ENCODE results near the gene KLK2. TPM values are rescaled to one million over a fixed set of nuclear protein-coding genes. Genes with fewer than 3 reads are reported as not detected.

Gene KLK2
- not detected for total RNA-seq

DNA sequence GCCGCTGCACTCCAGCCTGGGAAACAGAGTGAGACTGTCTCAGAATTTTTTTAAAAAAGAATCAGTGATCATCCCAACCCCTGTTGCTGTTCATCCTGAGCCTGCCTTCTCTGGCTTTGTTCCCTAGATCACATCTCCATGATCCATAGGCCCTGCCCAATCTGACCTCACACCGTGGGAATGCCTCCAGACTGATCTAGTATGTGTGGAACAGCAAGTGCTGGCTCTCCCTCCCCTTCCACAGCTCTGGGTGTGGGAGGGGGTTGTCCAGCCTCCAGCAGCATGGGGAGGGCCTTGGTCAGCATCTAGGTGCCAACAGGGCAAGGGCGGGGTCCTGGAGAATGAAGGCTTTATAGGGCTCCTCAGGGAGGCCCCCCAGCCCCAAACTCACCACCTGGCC is at the start of gene KLK2:
KLK2 (plus strand) TSS at position 384 of the 400 bp plus-strand sequence. CDS start 35 bp downstream, outside the sequence.
- Mint-ChIP-seq H3K4me1 (no peaks in the 10 kb centered on the region), H3K27me3 (peaks cover 14% of the 10 kb centered on the region), H3K36me3 (ENCODE audit: low read depth) (no peaks in the 10 kb centered on the region), H3K27ac (no peak within 1 kb of the TSS), H3K4me3 (no peak within 1 kb of the TSS), H3K9me3 (no peaks in the 10 kb centered on the region)
- ChIA-PET CTCF (no interaction called here), POLR2A (no interaction called here)
- no peak for DNase-seq

DNA sequence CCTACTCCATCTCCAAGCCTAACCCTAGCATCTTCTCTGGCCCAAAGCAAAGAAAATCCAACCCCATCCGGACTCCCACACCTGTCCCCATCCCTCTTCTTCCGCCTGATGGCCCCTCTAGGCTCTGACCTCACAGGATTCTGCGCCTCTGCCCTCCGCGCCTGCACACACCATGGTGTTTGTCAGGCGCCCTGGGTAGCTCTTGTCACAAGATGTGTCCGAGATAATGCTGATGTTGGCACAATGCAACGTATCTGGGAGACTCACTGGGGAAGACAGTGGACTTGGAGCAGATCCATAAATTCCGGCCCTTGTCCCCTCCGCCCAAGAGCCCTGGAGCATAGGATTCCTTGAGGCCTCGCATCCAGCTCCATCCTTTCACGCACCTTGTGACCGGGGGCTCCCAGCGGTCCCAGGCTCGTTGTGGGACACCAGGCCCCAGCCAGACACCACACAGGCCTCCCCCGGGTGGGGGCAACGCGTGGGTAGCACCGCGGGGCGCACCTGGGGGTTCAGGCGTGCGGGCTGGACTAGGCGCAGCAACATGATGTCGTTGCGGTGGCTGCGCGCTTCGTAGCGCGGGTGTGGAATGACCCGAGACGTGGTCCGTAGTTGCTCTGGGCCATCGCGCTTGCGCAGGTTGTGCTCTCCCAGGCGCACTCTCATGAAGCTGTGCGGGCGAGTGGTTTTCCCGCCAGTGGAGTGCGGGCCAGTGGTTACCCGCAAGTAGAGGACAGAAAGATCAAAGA is 46.6 kb upstream of the KLK2 start:
- Mint-ChIP-seq H3K27me3 (peaks cover 15% of the 10 kb centered on the region), H3K27ac (no peak overlapping the region), H3K9me3 (no peaks in the 10 kb centered on the region), H3K4me3 (no peak overlapping the region), H3K36me3 (ENCODE audit: low read depth) (no peaks in the 10 kb centered on the region), H3K4me1 (no peaks in the 10 kb centered on the region)
- ChIA-PET CTCF (no interaction called here), POLR2A (no interaction called here)
- no peak for DNase-seq

DNA sequence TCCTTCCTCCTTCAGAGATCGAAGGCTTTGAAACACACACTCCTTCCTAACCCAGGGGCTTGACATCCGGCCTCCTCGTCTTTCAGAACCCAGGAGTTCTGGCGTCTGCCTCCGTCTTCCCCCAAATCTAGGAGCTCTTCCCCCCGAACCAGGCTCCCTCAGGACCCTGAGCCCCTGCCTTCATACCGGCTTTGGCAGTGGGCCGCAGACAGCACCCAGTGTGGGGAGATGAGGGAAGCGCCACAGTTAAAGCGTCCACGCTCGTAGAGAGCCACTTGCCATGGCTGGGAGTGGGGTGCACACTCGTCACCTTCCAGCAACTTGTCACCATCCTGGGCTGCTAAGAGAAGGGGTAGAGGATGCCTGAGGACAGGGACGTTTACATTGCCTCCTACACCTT is 45.8 kb upstream of the KLK2 start:
- DNase-seq = no peak
- Mint-ChIP-seq H3K36me3 (ENCODE audit: low read depth) (no peaks in the 10 kb centered on the region), H3K27ac (no peak overlapping the region), H3K9me3 (no peaks in the 10 kb centered on the region), H3K4me3 (no peak overlapping the region), H3K27me3 (peaks cover 8% of the 10 kb centered on the region), H3K4me1 (no peaks in the 10 kb centered on the region)
- ChIA-PET CTCF (interaction anchor here (0.6 kb wide), 1 partner anchor 529 kb away, joined by 3 read pairs; no protein-coding TSS in a partner anchor), POLR2A (no interaction called here)

DNA sequence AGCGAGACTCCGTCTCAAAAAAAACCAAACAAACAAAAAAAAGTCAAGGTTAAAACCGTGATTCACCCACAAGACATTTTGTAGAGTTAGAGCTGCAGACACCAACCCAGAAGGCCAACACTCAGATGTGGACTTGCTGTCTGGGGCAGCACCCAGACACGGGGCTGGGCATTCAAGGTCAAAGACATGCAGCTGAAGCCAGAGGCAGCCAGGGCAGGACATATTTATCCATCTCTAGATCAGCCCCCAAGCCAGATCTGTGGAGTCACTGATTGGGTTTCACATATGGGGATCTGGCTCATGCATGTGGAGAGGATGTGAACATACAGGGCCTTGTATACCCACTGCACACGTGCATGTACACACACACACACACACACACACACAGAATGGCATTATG is 43.4 kb upstream of the KLK2 start:
- Mint-ChIP-seq H3K4me1 (no peaks in the 10 kb centered on the region), H3K27me3 (peaks cover 14% of the 10 kb centered on the region), H3K36me3 (ENCODE audit: low read depth) (no peaks in the 10 kb centered on the region), H3K9me3 (no peaks in the 10 kb centered on the region), H3K27ac (no peak overlapping the region), H3K4me3 (no peak overlapping the region)
- DNase-seq = no peak
- ChIA-PET CTCF (no interaction called here), POLR2A (no interaction called here)

DNA sequence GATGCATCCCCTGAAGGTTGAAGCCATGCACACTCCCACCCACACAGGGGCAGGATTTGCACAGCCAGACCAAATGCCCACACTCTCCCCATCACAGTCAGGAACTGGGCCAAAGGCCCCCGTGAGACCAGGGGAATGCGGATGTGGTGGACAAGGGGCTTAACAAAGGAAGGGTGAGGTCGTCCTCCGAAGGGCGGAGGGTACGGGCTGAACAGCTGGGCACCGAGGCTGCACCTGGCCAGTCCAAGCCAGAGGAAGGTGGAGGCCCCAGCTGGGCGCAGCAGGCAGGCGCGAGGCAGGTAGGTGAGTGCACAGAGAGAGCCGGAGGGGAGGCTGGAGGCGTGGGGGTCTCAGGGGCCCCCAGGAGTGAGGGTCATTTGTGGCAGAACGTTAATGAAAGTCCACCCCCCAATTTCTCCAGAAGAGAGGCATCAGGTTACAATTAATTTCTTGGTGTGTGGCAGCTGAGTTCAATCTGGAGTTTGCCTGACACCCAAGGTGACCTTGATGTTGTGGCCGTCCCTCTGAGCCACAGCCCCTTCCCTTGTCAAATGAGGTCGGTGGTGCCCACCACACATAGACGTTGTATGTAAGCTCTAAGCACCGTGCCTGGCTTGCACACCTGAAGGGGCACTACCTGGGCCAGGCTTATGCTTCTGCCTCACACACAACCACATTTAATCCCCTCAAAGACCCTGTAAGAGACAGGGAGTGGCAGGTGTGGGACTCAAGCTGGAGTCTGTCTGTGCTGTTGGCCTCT is 42.8 kb upstream of the KLK2 start:
- POLR2A ChIA-PET = no interaction called here

DNA sequence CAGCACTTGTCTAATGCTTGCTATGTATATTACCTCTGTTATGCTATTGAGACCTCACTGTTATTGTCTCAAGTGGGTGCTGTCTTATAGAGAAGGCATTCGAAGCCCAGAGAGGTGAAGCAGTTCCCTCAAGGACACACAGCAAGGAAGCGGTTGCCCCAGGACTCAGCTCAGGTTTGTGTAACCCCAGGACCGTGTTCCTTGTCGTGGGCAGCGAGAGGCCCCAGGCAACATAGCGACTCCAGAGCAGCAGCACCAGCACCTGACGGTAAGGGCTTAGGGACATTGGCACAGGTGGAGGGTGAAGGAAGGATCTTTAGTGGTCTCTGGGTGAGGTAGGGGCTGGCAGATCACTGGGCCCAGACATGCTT is 42.2 kb upstream of the KLK2 start:
- Mint-ChIP-seq H3K36me3 (ENCODE audit: low read depth) (no peaks in the 10 kb centered on the region), H3K27ac (no peak overlapping the region), H3K9me3 (no peaks in the 10 kb centered on the region), H3K4me3 (no peak overlapping the region), H3K27me3 (peaks cover 18% of the 10 kb centered on the region), H3K4me1 (peaks cover 6% of the 10 kb centered on the region)
- ChIA-PET CTCF (no interaction called here), POLR2A (no interaction called here)
- no peak for DNase-seq

More for the DNA sequence above, 42.8 kb upstream of the KLK2 start:
- Mint-ChIP-seq H3K27ac (no peak overlapping the region), H3K4me1 (peaks cover 4% of the 10 kb centered on the region), H3K36me3 (ENCODE audit: low read depth) (no peaks in the 10 kb centered on the region), H3K4me3 (no peak overlapping the region), H3K9me3 (no peaks in the 10 kb centered on the region), H3K27me3 (peaks cover 17% of the 10 kb centered on the region)
- DNase-seq = no peak
- CTCF ChIA-PET = no interaction called here

DNA sequence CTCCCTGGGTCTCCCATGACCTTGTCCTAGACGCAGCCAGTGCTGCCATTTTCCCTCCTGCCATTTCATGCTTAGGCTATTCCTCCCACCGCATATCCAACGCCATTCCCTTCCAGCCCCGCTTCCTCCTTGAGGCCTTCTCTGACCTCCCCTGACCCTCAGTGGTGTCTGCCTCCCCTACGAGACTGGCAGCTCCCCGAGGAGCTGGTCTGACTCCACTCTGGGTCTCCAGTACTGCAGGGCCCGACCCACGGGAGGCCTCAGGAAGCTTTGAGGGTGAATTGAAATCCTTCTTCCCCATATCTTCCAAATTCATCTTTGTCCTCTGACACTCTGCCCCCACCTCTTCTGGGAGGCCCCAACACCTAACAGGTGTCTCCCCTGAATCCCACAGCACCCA is 40.6 kb upstream of the KLK2 start:
- Mint-ChIP-seq H3K27me3 (peaks cover 27% of the 10 kb centered on the region), H3K4me3 (no peak overlapping the region), H3K4me1 (peaks cover 16% of the 10 kb centered on the region), H3K9me3 (no peaks in the 10 kb centered on the region), H3K36me3 (ENCODE audit: low read depth) (no peaks in the 10 kb centered on the region), H3K27ac (no peak overlapping the region)
- POLR2A ChIA-PET = no interaction called here
- CTCF ChIA-PET = interaction anchor here (1.0 kb wide), 1 partner anchor 14 kb away, joined by 3 read pairs; no protein-coding TSS in a partner anchor
- DNase-seq = no peak

DNA sequence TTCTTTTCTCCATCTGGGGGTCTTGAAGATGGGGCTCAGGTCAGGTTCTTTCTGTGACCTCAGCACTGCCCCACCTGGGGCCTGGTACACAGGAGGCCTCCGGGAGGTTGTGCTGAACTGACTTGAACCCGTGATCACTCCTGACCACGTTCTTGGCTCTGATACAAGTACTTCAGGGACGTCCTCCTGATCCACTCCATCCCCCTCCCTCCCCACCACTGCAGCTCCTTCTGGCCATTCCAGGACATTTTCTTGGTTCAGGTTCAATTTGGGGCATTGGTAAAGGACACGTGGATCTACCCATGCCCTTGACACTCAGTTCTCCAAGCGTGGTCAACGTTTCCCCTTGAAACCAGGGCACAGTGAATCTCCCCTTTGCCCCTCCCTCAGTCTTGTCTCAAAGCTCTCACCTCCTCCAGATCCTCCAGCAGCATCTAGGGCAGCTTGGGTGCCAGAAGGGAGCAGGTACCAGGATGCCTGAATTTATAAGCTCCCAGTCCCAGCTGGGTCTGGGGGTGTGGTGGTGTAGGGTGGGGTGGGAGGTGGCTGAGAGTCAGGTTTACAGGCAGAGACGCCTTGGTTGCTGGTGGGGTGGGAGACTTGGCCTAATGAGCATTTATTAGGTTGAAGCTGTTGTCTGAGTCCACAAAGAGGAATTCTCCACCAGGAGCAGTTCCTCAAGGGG is 40.0 kb upstream of the KLK2 start, which contains the start of gene KLK15:
KLK15 (minus strand) TSS at position 458 of the 685 bp plus-strand sequence. CDS start 2,082 bp downstream, outside the sequence.
- Mint-ChIP-seq H3K9me3 (no peaks in the 10 kb centered on the region), H3K27me3 (peaks cover 29% of the 10 kb centered on the region), H3K36me3 (ENCODE audit: low read depth) (no peaks in the 10 kb centered on the region), H3K4me1 (peaks cover 18% of the 10 kb centered on the region), H3K27ac (no peak within 1 kb of the TSS), H3K4me3 (no peak within 1 kb of the TSS)
- POLR2A ChIA-PET = no interaction called here
- CTCF ChIA-PET = interaction anchor here (1.0 kb wide), 1 partner anchor 15 kb away, joined by 3 read pairs; no protein-coding TSS in a partner anchor
- DNase-seq = no peak

DNA sequence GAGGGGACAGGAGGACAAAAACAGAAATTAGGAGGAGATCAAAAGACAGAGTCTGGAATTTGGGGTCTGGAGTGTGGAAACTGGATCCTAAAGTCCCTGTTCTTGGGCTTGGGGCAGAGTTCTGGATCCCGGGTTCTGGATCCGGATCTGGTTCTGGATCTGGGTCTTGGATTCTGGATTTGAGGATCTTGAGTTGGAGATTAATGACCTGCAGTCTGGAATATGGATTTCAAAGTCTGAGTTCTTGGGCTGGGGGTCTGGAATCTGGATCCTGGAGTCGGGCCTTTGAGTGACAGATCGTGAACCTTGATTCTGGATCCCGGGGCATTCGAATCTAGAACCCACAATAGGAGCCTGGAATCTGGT is 39.5 kb upstream of the KLK2 start:
- Mint-ChIP-seq H3K4me3 (no peak overlapping the region), H3K27ac (no peak overlapping the region), H3K36me3 (ENCODE audit: low read depth) (no peaks in the 10 kb centered on the region), H3K4me1 (peaks cover 19% of the 10 kb centered on the region), H3K27me3 (peaks cover 31% of the 10 kb centered on the region), H3K9me3 (no peaks in the 10 kb centered on the region)
- CTCF ChIA-PET = interaction anchor here (1.0 kb wide), 1 partner anchor 15 kb away, joined by 3 read pairs; no protein-coding TSS in a partner anchor
- POLR2A ChIA-PET = no interaction called here
- no peak for DNase-seq

DNA sequence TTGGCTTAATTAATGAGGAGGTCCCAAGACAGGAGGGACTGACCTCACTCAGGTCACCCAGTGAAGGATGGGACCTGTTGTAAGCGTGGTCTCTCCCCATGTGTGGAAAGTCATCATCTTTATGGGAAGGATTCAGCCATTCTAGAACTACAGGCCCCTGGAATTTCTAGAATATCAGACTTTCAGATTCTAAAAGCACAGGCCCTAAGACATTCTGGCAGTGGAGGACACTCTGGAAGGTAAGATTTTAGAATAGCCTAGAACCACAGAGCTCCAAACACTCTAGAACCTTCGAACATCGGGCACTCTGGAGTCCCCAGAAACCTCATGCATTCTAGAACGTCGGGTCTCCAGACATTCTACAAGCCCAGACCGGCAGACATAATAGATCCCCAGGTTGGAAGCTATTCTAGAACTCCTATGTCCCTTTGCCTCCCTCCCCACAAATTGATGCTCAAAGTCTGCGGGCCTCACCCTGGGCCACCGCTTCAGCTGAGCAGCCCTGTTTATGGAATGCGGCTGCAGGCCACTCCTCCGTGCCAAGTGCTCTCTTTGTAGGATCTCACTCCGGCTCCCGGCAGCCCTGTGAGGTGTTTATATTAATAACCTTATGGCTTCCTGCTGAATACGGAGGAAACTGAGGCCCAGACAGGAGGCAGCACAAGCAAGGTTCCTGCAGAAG is 38.0 kb upstream of the KLK2 start:
- no peak overlapping the region for H3K27ac Mint-ChIP-seq
- CTCF ChIA-PET = interaction anchor here (1.1 kb wide), 1 partner anchor 13 kb away, joined by 4 read pairs; no protein-coding TSS in a partner anchor

DNA sequence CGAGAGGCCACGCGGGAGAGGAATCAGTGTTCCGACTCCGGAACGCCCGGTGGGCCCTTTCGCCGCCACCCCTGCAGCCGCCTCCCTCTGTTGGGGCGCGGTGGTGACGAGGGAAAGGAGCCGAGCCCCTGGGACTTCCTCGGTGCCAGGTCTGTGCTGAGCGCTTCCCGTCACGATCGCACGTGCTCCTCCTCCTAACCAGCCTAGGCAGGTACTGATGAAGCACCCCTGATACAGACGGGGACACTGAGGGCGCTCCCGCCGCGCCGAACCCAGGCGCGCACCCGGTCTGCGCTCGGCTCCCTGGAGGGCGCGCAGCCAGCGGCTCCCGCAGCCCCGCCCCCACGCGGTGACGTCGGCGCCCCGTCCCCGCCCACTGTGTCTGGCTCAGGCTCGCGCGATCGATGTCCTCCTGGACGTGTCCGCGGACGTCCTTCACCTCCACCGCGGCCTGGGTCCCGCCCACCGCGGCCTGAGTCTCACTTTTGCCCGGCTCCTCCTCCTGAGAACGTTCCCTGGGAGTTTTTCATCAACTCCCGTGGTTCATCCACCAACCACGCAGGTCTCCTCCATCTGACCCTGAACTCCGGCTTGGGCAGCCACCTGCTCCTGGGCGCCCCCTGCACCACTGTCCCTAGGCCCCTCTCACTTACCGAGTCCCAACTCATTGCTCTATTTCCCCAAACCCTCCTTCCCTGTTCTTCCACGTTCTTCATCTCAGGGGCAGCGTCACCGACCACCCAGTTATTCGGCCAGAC is 37.3 kb upstream of the KLK2 start:
- peaks cover 19% of the 10 kb centered on the region for H3K4me1 Mint-ChIP-seq
- peaks cover 31% of the 10 kb centered on the region for H3K27me3 Mint-ChIP-seq
- ChIA-PET POLR2A (no interaction called here), CTCF (interaction anchor here (1.1 kb wide), 1 partner anchor 12 kb away, joined by 4 read pairs; no protein-coding TSS in a partner anchor)
- H3K4me3 Mint-ChIP-seq = peak overlapping the region; percentile 73
- no peaks in the 10 kb centered on the region for H3K36me3 Mint-ChIP-seq (ENCODE audit: low read depth)
- peak; percentile 71 for DNase-seq
- H3K27ac Mint-ChIP-seq = no peak overlapping the region
- no peaks in the 10 kb centered on the region for H3K9me3 Mint-ChIP-seq

More for the DNA sequence above, 38.0 kb upstream of the KLK2 start:
- DNase-seq = no peak
- peaks cover 31% of the 10 kb centered on the region for H3K27me3 Mint-ChIP-seq
- no peaks in the 10 kb centered on the region for H3K9me3 Mint-ChIP-seq
- peak overlapping the region; percentile 73 for H3K4me3 Mint-ChIP-seq
- POLR2A ChIA-PET = no interaction called here
- H3K36me3 Mint-ChIP-seq (ENCODE audit: low read depth) = no peaks in the 10 kb centered on the region
- peaks cover 19% of the 10 kb centered on the region for H3K4me1 Mint-ChIP-seq

DNA sequence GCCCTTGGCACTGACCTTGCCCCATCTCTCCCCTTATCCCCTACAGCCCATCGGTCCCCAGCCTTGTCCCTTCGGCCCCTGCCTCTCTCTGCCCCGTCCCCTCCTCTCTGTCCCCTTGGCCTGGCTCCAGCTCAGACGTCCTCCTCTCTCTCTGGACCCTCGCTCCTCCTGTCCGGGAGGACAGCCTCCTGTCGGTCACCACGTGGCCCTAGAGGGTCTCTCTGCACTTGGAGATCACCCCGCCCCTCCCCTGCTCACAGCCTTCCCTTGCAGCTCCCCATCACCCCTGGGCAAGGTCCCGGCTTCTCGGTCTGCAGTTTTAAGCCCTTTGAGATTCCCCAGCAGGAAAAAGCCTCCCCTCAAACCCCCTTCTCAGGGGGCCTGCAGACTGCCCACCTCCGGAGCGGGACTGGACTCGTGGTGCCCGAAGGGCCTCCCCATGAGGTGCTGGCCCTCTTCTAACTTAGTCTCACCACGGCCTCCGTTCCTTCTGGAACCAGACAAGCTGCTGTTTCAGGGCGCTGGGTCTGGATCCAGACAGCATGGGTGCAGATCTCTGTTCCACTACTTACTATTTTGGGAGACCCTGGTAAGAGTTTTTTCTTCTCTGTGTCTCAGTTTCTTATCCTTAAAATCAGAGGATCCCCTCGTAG is 36.6 kb upstream of the KLK2 start:
- no peaks in the 10 kb centered on the region for H3K36me3 Mint-ChIP-seq (ENCODE audit: low read depth)
- POLR2A ChIA-PET = no interaction called here
- no peaks in the 10 kb centered on the region for H3K9me3 Mint-ChIP-seq
- CTCF ChIA-PET = no interaction called here
- peaks cover 31% of the 10 kb centered on the region for H3K27me3 Mint-ChIP-seq
- no peak for DNase-seq
- peak overlapping the region; percentile 7 for H3K27ac Mint-ChIP-seq
- H3K4me1 Mint-ChIP-seq = peaks cover 19% of the 10 kb centered on the region
- peak overlapping the region; percentile 73 for H3K4me3 Mint-ChIP-seq
